Hypothalamus (tissue), 51 donors: Measurements from ENCODE around the gene LPIN1.

ENCODE experiments used
- DNase-seq, 51 donors: peaks; one replicate each; lab custom pipeline; 2025; lab: John Stamatoyannopoulos, UW

The LPIN1 gene

DNA sequence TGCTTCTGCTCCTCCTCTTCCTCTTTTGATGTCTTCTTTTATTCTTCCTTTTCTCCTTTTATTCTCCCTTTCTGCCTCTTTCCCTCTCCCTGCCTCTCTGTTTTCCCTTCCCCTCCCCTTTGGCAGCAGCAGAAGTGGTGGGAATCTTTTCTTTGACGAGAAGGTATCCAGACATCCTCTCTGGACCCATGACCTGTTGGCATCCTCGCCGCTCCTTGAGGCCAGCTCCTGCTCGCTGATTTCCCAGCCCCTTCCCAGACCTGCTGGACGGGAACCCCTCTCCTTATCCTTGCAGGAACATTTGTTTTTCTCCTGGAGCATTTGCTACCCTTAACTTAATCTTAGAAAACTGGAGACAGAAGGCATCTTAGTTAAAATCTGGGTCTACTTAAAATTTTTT lies 130.5 kb downstream of the LPIN1 start:
- no peak for DNase-seq
